Measurements from ENCODE around the gene SECTM1.

SECTM1 gene

DNA sequence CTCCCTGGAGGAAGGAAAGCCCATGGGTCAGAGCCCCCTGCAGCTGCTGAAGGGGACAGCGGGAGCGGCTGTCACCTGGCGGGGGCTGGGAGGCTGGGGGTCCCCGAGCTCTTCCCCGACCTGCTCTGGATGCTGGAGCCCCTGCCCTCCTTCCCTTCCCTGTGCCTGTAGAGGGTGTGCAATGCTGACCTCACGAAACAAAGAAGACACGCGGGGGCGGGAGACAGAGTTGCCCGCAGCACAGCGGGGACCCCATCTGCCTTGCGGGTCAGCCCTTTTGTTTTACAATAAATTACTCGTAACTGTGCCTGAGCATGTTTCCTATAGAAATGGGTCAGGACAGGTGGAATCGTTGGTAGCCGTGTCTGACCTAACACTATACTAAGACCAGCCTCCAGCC lies 6.3 kb downstream of the SECTM1 start:
- DNase-seq, result no peak

DNA sequence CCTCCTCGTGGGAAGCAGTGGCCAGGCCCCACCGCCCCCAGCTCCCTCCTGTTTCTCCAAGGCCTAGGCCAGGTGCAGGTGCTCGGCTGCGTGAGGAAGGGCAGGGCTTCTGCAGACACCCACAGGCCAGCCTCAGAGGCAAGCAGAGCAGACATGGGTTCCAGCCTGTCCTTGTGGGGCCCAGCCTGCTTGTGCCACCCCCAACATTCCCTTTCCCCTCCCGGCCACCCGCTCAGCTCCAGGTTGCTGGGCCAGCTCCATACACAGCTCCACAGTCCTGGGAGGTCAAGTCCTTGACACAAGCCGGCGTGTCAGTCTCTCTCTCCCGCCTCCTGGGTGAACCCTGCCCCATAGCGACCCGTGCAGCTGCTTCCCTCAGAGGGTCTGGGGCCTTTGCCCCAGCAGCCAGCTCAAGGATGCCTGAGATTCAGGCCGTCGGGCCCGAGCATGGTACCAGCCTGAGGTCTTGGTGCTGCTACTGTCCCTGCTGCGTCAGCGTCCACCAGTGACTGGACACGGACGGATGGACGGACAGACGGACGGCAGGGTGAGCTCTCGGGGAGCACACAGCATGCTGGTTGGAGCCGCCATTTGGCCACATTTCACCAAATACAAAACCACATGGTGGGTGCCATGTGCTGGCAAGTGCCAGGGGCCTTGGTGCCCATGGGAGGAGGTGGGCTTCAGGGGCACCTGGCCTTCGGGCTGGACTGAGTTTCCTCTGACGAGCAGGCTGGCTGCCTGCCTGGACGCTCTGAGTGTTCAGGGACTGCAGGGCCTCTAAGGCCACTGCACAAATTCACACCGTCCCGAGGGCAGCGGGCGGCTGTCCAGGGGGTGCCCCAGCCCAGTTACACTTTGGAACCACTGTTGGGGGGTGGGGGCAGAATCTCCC lies 8.0 kb downstream of the SECTM1 start:
- no peak for DNase-seq

DNA sequence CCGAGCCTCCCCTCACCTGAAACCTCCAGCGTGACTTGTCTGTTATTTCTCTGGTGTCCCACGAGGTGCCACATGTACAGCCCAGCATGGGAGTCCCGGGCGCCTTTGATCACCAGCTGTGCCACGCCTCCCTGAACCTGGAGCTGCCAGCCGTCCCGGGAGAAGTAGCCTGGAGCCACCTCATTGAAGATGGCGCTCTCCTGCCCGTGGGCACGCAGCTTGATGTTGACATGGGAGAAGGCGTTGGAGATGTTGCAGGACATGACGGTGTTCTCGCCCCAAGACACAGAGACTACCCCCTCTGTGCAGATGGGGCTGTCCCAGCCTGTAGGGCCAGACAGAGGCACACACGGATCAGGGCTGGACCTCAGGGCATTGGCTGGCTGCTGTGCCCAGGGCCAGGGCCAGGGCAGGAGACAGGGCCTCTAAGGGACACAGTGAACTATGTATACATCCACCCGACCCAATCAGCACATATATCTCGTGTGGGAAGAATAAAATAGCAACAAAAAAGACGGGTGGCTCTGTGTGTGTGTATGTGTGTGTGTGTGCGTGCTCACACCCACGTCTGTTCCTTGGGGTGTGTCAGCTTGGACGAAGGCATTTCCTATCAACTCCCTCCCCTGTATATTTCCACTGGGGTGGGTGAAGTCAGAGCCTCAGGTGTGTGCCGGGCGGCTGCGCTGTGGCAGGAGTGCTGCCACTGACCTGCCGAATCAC lies 8.8 kb downstream of the SECTM1 start:
- no peak for DNase-seq

DNA sequence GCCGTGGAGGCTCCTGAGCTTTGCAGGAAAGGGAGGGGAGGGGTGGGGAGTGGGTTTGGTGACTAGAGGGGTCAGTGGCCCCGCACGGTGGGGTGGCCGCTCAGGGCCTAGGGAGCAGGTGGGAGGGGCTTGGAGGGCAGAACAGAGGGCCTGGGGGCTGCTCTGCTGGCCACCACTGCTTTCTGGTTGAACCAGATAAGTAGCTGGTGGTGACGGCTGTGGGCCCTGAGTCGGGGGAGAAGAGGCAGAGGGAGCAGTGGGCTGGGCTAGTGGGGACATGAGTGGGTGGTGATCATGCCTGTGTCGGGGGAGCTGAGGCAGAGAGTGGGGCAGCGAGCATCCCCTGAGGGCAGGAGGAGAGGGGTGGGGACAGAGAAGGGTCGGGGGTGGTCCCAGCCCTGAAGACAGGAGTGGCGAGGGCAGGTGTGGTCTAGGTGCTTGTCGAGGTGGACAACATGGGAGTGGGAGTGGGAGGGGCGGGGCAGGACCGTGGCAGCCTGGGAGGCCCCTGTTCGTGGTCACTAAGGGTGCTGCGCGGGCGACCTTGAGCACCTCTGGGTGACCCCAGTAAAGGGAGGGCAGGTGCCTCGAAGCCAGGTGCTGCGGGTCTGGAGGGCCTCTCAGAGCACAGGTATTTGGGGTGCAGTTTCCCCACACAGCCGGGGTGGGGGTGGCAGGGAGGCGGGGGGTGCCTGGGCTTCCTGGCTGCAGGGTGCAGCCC lies 9.9 kb downstream of the SECTM1 start:
- no peak for DNase-seq

DNA sequence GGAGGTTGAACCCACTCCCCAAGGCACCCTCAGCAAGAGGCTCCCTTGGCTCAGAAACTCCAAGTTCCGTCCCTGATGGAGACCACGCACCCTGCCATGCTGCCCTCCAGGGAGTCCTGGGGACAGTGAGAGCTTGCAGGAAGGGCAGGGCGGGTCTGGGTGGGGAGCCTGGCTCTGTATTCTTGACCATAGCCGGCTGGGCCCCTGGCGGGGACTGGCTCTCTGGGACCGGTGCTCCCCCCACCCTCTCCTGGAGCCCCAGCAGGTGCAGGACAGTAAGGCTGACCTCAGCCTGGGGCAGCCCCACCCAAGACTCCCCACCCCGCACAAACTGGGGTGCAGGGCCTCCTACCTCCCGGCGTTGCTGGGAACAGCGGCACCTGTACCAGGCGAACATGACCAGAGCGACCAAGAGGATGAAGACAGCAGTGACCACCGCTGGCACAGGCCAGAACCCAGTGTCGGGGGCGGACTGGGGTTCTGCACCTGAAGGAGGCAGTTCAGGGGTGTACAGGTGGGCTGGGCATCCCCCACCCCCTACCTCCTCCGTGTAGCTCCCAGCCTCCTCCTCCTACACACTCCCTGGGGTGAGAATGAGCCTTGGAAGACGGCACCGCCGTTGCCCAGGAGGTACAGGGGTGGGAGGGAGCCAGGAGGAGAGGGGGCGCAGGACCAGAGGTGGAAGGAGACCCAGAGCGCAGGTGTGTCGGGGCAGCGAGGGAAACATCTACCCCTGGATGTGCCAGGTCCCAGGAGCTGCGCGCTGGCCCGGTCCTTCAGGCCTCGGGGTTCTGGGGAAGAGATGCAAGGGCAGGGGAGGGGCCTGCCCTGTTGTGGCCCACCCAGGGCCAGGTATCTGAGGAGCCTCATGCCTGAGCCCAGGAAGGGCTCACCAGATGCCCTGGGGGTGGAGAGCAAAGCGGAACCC lies 10.8 kb downstream of the SECTM1 start:
- DNase-seq, result no peak

DNA sequence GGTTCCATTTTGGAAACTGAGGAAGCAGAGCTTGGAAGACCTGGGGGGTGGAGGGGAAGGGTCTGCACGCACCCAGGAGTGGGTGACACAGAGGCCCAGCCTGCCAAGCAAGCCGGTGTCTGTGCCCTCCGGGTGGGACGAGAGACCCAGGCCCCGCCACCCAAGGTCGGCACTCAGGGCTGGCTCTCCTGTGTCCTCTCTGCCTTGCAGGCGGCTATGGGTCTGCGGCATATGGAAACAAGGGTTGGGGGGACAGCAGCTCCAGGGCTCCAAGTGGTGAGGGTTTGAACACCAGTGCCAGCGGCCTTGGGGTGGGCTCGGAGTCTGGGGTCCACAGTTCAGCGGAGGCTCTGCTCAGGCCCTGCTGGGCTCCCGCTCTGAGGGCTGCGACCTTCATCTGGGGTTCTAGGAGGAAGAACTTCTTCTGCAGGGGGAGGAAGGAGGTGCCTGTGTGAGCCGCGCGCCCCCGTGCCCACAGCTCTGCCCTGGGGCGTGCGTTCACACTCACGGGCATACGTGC lies 11.6 kb downstream of the SECTM1 start:
- DNase-seq, result no peak

DNA sequence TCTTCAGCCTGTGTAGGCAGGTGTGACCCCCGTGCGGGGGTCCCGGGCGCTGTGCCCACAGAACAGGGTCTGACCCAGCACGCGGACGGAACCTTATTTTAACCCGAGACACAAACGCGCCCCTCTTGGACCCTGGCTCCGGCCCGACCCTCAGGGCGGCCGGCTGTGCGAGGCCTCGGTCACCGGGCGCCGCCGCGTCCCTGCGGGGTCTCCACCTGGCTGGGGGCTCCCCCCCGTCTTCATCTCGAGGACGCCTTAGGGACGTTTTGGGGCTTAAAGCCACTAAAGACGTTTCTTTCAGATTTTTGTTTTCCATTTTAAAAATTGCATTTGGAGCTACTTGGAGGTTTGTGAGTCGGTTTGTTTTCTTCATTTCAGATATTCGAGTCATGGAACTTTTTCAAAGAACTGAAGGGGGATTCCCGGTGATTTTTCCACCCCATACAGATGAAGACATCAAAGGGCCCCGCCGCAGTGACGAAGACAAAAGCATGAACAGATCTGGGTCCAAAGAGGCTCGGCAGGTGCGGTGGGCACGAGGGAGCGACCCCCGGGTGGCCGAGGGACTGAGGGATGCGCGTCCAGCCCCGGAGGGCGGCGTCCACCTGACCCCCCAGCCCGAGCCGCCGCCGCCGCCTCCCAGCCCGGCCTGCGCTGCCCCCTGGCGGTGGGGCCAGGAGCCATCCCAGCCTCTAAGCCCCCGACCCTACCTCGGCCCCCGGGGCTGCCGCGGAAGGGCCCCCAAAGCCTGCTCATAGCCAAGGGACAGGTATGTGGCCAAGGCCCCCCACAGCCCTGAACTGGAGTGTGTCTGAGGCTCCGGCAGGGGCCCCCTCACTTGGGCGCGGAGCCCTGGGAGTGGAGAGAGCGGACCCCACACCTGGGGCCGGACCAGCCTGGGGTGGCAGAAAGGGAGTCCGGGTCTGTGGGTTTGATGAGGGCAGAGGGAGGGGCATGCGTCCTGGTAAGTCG lies 12.3 kb downstream of the SECTM1 start:
- DNase-seq, result no peak

DNA sequence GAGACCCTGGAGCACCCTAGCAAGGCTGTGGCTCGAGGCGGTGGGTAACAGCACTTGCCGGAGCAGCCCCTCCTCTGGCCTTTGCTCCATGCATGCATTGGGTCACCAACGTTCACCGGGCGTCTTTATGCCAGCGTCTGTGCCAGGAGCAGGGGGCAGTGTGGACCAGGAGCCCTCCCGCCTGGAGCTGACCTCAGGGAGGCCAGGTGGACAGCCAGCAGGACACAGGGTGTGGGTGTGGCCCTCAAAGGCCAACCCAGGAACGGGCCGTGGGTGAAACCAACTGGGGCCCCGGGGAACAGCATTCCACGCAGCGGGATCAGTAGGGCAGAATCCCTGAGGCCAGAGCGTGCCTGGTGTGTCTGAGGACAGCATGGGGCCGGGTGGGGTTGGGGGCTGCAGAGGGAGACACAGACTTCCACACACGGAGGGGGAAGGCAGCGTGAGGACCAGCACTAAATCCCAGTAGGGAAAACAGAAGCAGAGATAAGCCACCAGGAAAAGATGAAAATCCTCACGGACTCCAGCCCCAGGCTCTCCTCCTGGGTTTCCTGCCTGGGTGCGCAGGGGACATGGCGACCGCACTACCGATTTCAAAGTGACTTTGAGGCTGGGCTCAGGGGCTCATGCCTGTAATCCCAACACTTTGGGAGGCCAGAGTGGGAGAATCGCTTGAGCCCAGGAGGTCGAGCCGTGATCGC lies 13.3 kb downstream of the SECTM1 start:
- DNase-seq, result no peak

DNA sequence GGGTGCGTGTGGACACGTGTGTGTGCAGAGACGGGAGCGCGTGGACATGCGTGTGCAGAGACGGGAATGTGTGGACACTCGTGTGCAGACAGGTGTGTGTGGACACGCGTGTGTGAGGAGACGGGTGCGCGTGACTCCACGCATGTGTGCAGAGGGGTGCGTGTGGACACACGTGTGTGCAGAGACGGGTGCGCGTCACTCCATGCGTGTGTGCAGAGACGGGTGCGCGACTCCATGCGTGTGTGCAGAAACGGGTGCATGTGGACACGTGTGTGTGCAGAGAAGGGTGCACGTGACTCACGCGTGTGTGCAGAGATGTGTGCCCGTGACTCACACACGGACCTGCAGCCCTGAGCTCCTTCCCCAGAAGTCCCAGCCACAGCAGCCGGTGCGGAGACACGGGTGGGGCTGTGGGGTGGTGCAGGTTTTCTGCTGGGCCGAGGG lies 13.9 kb downstream of the SECTM1 start:
- no peak for DNase-seq

DNA sequence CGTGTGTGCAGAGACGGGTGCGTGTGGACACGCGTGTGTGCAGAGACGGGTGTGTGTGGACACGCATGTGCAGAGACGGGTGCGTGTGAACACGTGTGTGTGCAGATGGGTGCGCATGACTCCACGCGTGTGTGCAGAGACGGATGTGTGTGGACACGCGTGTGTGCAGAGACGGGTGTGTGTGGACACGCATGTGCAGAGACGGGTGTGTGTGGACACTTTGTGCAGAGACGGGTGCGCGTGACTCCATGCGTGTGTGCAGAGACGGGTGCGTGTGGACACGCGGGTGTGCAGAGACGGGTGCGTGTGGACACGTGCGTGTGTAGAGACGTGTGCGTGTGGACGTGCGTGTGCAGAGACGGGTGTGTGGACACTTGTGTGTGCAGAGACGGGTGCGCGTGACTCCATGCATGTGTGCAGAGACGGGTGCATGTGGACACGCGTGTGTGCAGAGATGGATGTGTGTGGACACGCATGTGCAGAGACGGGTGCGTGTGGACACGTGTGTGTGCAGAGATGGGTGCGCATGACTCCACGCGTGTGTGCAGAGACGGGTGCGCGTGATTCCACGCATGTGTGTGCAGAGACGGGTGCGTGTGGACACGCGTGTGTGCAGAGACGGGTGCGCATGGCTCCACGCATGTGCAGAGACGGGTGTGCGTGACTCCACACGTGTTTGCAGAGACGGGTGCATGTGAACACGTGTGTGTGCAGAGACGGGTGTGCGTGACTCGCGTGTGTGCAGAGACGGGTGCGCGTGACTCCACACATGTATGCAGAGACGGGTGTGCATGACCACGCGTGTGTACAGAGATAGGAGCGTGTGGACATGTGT lies 14.6 kb downstream of the SECTM1 start:
- no peak for DNase-seq

DNA sequence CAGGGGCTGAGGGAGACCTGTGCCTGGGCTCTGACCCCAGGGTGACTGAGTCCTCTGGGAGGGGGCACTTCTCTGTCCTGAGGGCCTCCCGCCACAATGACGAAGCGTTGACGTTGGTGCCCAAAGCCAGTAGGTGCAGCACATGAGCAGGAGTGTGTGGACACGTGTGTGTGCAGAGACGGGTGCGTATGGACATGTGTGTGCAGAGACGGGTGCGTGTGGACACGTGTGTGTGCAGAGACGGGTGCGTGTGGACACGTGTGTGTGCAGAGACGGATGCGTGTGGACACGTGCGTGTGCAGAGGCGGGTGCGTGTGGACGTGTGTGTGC lies 15.4 kb downstream of the SECTM1 start:
- no peak for DNase-seq

DNA sequence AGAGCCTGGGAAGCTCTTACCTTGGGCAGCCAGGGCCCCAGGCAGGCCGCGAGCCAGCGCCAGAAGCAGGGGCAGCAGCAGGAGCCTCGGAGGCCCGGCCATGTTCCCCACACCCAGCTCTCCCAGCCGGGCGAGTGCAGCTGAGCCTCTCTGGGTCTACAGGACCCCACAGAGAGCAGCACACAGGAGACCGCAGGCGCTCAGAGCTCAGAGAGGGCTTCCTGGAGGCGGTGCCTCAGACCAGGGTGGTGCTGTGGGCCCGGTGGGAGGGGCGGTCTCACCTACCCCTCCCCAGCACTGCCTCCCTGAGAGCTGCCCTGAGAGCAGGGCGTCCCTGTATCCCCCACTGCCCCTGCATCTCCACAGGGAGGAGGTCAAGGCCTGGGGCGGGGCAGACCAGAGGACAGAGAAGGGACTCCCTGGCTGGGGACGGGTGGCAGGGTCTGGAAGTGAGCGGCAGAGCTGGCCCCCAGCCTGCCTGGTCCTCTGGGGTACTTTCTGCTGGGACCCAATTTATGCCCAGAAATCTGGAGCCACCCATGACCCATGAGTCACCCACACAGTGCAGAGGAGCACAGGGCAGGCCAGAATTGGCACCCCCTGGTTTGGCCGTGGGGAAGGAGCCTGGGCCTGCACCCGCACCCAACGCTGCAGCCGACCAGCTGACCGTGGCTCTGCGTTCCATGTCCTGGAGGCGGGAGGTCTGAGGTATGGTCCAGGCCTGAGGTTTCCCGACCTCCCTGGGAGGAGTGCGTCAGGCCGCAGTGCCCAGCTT lies 16.0 kb downstream of the SECTM1 start, which contains the start of gene CD7:
Gene CD7, minus strand, starts transcription at position 215 of the 775 bp plus-strand sequence. Its CDS starts 113 bp downstream, at position 102.
- no peak for DNase-seq

DNA sequence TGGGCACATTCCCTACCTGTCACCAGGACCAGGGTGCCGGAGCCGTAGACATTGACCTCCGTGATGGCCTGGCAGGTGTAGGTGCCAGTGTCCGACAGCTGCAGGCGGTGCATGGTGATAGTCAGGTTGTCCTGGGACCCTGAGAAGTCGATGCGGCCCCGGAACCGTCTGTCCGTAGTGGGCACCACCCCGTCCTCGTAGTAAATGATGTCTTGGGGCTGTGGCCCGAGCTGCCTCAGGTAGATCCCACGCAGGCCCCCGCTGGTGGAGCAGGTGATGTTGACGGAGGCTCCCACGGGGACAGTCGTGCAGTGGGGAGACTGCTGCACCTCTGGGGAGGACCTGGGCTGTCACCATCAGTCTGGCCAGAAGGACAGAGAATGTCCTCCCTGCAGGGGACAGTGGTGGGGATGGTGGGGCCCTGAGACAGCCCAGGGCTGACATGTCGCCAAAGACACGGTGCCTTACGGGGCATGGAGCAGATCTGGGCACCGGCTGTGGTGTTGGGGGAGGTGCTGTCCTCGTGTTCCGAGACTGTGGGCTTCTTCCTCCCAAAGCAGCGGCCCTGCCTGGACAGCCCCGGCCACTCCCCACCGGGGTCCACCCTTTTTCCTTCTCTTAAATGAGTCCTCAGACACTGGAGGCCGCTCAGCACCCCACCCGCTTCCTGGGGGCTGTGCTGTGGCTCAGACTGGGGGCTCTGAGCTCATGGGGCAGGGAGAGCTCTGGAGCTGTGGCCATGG lies 16.7 kb downstream of the SECTM1 start:
- no peak for DNase-seq

DNA sequence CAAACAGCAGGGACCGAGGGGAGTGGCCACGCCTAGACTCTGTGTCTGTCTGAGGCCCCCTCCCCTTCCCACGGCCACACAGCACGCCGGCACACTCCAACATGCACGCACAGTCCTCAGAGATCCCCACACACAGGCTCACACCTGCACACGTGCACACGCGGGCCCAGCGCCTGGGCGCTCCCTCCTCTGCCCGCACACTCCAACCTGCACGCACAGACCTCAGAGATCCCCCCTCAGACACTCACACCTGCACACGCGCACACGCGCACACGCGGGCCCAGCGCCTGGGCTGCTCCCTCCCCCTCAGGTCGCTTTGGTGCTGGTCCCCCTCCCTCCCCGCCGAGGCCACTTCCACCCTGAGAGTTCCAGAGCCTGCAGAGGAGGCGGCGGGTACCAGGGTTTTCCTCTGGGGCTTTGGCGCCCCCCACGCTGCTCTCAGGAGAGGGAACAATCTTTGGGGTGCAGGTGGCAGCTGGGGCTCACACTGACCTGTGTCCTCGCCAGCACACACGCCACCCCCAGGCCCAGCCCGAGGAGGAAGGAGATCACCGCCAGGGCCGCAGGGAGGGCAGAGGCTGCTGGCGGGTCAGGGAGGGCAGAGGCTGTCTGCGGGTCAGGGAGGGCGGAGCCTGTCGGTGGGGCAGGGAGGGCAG lies 17.7 kb downstream of the SECTM1 start:
- no peak for DNase-seq

DNA sequence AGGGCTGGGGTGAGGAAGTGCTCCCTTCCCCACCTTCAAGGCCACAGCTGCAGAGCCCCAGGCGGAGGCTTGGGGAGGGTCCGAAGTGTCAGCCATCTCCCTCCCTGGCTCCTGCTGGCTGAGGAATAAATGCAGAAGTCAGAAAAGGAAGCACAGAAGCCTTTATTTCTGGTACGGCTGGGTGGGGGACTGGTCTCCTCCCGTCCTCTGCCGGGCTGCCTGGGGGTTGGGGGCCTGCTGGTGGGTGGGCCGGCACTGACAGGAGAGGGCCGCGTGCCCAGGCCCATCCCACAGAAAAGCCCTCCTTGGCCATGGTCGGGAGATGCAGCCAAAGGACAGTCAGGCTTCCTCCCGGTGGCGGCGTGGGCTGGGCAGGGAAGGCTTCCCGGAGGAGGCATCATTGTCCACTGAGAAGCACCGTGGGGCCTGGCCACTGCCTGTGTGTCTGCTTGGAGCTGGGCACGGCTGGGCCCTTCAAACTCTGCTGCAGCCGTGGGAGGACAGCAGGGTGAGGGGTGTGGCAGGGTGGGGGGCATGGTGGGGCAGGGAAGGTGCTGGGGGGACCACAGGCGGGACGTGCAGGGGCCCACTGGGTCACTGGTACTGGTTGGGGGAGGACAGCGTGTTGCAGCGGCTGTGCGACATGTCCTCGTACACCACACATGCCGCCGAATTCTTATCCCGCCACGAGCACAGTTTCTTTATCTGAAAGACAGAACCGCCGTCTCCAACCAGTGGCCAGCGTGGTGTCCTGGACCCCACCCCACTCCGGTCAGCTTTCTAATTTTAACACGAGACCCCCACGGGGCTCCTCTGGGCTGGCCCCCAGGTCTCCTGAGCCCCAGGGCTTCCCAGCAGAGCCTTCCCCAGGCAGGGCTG lies 18.6 kb downstream of the SECTM1 start:
- no peak for DNase-seq
